Measurements from ENCODE around the gene PDCD1LG2. TPM values are rescaled to one million over a fixed set of nuclear protein-coding genes. Genes with fewer than 3 reads are reported as not detected.
"Not testable (repeated sequence)": the region's sequence is repeated elsewhere in the genome, so short reads cannot be mapped to it uniquely, and the experiment has no call there.

PDCD1LG2 gene
- 3.3 TPM for total RNA-seq
- long read RNA-seq, partial matches to known transcripts: 0 of 1 reads
- long read RNA-seq, other reads (novel, unspliced or antisense): 0 of 1 reads

DNA sequence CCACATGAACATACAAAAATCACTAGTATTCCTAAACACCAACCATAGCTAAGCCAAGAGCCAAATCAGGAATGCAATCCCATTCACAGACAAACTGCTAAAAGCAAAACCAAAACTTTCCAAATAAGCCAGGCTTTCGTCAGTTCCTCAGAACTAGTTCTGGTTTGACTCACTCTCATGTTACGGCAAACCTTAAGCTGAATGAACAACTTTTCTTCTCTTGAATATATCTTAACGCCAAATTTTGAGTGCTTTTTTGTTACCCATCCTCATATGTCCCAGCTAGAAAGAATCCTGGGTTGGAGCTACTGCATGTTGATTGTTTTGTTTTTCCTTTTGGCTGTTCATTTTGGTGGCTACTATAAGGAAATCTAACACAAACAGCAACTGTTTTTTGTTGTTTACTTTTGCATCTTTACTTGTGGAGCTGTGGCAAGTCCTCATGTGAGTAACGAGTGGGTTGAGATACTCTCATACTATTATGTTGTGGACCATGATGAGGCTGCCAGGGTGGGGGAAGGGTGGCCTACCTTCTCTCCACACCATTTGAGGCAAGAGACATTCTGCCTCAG lies at the start of gene PDCD1LG2:
PDCD1LG2 (plus strand) TSS at position 172 of the 572 bp plus-strand sequence. CDS start 12,016 bp downstream, outside the sequence.
- DNase-seq (ENCODE audit: missing footprints) (no peak), ATAC-seq (peak; percentile 49)
- intact Hi-C loops (cut with DNase I): no loop called here

DNA sequence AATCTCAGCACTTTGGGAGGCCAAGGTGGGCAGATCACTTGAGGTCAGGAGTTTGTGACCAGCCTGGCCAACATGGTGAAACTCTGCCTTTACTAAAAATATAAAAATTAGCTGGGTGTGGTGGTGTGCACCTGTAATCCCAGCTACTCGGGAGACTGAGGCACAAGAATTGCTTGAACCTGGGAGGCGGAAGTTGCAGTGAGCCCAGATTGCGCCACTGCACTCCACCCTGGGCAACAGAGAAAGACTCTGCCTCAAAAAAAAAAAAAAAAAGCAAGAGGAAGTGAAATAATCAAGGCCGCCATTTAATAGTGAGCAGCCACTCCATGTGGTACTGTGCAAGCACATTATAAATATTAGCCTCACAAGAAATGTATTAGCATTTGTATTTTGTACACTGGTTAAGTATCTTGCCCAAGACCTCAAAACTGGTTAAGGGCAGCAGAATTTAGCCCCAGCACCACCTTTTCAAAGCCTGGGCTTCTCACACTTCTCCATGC lies 45.5 kb upstream of the PDCD1LG2 start:
- peak; percentile 68 for DNase-seq (ENCODE audit: missing footprints)
- ATAC-seq; intact Hi-C loops (cut with DNase I): not testable (repeated sequence)

DNA sequence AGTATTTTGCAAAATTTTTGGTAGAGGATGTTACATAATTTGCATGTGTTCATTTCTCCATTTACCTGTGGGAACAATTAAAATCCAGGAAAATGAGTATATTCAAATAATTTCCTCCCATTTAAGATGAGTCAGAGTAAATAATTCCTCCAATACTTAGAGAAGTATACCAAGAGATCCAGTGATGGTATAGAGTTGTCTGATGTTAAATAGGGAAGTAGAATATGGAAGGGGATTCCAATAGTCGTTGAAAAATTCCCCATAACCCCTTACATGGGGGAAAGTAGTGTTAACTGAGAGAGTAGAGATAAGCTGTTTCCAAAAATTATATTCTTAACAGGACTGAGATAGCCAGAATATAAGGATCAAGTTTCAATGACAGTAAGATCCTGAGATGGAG lies 44.3 kb upstream of the PDCD1LG2 start:
- intact Hi-C loops (cut with DNase I): no loop called here
- ATAC-seq: no peak
- DNase-seq (ENCODE audit: missing footprints): no peak

DNA sequence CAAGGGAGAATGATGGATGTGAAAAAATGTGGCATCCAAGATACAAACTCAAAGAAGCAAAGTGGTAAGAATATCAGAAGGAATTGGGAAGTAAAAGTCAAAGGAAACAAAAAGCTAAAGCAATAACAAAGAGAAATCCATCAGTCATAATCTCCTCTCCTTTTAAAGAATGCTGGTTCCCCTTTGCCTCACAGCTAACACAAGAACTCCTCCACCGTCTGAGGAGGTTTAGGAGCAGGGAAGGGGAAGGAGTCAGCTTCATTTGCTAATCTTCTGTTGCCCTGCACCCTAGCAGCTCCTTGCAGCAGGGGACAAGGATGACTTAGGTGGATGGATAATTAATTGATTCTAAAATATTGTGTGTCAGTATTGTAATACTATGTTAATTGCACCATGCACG lies 43.6 kb upstream of the PDCD1LG2 start:
- intact Hi-C loops (cut with DNase I): no loop called here
- no peak for DNase-seq (ENCODE audit: missing footprints)
- ATAC-seq: no peak

DNA sequence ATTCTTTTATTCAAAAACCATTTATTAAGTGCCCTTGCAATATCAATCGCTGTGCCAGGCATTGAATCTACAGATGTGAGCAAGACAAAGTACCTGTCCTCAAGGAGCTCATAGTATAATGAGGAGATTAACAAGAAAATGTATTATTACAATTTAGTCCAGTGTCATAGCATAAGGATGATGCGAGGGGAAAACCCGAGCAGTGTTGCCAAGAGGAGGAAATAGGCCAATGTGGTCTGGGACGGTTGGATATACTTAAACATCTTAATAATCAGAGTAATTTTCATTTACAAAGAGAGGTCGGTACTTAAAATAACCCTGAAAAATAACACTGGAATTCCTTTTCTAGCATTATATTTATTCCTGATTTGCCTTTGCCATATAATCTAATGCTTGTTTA lies 41.5 kb upstream of the PDCD1LG2 start:
- intact Hi-C loops (cut with DNase I): no loop called here
- ATAC-seq: no peak
- DNase-seq (ENCODE audit: missing footprints): no peak

DNA sequence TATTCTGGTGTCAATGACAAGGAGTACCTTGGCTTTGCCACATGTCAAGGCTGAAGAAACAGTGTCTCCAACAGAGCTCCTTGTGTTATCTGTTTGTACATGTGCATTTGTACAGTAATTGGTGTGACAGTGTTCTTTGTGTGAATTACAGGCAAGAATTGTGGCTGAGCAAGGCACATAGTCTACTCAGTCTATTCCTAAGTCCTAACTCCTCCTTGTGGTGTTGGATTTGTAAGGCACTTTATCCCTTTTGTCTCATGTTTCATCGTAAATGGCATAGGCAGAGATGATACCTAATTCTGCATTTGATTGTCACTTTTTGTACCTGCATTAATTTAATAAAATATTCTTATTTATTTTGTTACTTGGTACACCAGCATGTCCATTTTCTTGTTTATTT lies 40.2 kb upstream of the PDCD1LG2 start:
- intact Hi-C loops (cut with DNase I): no loop called here
- ATAC-seq (no peak), DNase-seq (ENCODE audit: missing footprints) (no peak)

DNA sequence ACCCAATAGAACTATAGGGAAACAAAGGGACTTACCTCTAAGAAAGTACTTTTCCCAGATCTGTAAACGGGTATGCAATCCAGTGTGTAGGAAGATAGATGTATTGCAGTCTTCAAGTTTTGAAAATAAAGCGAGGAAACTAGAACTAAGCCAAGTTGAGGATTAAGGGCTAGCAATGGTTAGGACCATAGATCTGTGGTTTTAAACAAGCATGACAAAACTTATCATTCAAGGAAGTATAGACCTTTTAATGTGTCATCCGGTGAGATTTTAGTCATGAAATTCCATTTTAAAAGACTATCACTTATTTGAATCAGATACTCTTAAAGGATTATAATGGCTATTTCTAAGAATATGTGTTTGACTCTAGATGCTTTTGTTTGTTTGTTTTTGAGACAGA lies 39.5 kb upstream of the PDCD1LG2 start:
- ATAC-seq: no peak
- DNase-seq (ENCODE audit: missing footprints): no peak
- intact Hi-C loops (cut with DNase I): no loop called here

DNA sequence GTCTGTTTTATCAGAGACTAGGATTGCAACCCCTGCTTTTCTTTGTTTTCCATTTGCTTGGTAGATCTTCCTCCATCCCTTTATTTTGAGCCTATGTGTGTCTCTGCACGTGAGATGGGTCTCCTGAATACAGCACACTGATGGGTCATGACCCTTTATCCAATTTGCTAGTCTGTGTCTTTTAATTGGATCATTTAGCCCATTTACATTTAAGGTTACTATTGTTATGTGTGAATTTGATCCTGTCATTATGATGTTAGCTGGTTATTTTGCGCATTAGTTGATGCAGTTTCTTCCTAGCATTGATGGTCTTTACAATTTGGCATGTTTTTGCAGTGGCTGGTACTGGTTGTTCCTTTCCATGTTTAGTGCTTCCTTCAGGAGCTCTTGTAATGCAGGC lies 34.7 kb upstream of the PDCD1LG2 start:
- DNase-seq (ENCODE audit: missing footprints); intact Hi-C loops (cut with DNase I); ATAC-seq: not testable (repeated sequence)

DNA sequence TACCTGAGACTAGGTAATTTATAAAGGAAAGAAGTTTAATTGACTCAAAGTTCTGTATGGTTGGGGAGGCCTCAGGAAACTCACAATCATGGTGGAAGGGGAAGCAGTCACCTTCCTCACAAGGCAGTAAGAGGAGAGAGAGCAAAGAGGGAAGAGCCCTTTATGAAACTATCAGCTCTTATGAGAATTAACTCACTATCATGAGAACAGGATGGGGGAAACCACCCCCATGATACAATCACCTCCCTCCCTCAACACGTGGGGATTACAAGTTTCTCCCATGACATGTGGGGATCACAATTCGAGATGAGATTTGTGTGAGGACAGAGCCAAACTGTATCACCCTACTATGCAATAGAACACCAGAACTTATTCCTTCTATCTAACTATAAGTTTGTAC lies 32.1 kb upstream of the PDCD1LG2 start:
- intact Hi-C loops (cut with DNase I): no loop called here
- ATAC-seq: no peak
- DNase-seq (ENCODE audit: missing footprints): no peak

DNA sequence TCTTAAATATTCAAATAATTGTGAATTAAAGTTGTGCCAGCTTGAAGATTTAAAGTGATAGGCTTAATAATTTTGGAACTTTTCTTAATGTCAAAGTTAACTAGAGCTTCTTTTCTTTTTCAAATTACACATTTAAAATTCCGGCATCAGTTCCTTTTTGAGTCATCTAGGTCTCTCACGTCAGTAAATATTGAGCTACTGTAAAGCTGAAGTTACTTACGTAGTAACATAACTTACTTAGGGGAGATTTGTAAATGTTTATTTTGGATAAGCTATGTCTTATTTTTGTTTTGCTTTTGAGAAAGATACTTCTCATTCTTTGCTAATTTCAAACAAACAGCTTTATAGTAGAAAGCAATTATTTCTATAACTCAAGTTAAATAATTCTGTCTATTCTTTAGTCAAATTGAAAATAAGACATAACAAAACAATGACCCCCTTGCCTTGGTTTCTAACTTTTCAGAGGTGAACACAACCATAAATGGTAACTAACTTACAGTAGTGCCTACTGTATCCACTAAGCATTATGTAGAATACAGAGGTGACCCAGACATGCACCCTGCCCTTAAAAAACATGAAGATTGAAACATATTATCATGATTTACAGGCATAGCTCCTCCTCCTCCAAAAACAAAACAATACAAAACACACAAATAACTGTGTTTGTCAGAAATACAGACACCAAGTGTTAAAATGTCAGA lies 30.2 kb upstream of the PDCD1LG2 start:
- ATAC-seq (no peak), DNase-seq (ENCODE audit: missing footprints) (no peak)
- intact Hi-C loops (cut with DNase I): no loop called here

DNA sequence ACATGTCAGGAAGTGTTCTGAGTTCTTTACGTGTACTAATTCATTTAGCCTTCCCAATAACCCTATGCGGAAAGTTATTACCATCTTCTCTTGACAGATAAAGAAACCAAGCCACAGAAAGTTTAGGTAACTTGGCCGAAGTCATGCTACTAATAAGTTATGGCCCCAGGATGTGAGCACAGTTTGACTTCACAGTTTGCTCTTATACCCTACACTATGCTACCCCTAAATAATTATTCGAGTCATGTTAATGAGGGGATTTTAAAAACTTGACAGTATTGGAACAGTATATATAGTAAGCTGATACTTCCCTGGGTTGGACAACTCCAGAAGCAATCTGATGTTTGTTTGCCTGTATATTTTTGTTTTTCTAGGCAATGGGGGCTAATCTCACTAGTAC lies 29.4 kb upstream of the PDCD1LG2 start:
- no peak for ATAC-seq
- intact Hi-C loops (cut with DNase I): no loop called here
- DNase-seq (ENCODE audit: missing footprints): no peak

DNA sequence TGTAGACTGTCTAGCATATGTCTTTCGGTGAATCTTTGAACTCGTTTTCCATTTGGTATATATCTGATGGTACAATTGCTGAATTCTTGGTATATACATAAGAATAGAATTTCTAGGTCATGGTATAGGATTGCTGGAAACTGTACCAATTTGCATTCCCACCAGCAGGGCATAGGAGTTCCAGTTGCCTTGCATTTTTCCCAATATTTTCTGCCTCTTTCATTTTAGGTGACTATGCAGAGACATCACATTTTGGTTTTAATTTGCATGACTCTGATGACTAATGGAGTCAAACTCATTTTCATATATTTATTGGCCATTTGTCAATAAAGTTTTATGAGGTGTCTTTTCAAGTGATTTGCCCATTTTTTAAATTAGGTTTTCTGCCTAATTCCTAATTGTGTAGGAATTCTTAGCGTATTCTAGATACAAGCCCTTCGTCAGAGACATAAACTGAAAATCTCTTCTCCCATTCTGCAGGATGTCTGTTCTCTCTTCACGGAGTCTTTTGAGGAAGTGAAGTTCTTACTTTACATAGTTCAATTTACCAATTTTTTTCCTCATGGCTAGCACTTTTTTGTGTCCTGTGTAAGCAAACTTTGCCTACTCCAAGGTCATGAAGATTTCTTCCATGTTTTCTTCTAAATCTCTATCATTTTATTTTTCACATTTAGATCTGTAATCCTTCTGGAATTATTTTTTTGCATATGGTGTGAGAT lies 28.9 kb upstream of the PDCD1LG2 start:
- no peak for DNase-seq (ENCODE audit: missing footprints)
- intact Hi-C loops (cut with DNase I): no loop called here
- no peak for ATAC-seq

DNA sequence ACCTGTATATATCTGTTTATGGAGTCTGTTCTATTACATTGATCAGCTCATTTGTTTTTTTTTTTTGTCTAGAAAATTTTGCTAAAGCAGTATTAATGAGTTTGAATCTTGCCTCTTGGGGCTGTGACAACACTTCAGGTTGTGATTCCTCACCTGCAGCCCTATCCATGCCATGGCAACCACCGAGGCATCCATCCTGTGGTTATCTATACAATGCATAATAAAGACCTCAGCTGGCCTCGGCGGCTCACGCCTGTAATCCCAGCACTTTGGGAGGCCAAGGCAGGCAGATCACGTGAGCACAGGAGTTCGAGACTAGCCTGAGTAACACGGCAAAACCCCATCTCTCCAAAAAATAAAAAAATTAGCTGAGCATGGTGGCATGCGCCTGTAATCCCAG lies 28.1 kb upstream of the PDCD1LG2 start:
- ATAC-seq (no peak), DNase-seq (ENCODE audit: missing footprints) (no peak)
- intact Hi-C loops (cut with DNase I): no loop called here

DNA sequence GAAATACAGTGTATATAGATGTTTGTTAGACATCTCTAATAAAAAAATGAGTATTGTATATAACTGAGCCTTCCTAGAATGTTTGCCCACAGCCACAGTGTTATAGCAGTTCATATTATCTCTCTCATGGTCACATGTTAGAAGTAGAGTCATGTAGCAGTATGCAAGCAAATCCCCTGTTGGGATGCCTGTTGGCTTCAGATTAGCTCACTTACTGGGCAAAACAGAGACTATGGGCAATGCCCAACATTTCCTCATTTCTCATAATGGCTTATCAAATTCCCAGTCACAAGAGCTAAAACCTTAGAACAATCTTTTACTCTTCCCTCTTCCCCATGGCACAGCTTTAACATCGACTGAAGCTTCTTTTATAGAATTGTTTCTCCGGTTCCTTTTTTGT lies 27.0 kb upstream of the PDCD1LG2 start:
- no peak for ATAC-seq
- intact Hi-C loops (cut with DNase I): no loop called here
- DNase-seq (ENCODE audit: missing footprints): no peak

DNA sequence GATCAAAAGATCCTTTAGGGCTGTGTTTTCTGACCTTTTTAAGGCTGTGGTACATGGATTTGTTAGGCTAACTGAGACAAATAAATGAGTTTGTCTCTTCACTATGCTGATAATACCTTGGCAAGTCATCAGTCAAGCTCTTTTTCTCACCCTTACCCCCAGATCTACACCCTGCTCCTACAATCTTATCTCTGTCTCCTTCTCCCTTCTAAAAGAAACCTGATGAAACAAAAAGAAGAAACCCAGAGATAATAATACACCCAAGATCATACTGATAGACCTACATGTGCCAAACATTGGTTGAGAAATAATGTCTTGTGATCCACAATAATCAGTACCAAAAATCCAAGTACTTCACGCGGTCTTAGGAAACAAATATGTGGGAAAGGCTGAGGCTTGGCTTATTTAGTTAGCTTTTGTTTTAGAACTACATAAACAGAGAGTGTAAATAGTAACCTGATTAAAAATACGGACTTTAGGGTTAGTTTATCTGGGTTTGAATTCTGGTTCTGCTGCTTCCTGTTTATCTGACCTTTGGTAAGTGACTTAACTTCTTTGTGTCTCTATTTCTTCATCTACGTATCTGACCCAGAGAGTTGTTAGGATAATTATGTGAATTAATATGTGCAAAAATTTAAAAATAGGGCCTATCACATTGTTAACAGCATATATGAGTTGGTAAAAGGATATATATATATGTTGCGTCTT lies 24.8 kb upstream of the PDCD1LG2 start:
- DNase-seq (ENCODE audit: missing footprints) (no peak), ATAC-seq (no peak)
- intact Hi-C loops (cut with DNase I): no loop called here

DNA sequence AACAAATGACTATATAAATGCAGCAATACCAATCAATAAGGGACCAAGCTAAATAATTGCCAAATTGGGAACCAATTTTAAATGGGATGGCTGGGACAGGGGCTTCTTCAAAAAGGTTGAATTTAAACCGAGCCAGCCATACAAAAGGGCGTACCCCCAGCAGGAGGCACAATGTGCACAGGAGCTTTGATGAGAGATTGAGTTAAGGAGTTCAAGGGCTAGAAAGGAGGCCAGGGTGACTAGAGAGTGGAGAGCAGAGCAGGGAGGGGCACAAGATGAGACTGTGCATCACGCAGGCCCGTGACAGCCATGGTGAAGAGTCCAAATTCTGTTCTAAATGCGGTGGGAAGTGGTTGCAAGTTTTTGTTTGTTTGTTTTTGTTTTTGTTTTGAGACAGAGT lies 23.3 kb upstream of the PDCD1LG2 start:
- ATAC-seq (no peak), DNase-seq (ENCODE audit: missing footprints) (no peak)
- intact Hi-C loops (cut with DNase I): no loop called here

DNA sequence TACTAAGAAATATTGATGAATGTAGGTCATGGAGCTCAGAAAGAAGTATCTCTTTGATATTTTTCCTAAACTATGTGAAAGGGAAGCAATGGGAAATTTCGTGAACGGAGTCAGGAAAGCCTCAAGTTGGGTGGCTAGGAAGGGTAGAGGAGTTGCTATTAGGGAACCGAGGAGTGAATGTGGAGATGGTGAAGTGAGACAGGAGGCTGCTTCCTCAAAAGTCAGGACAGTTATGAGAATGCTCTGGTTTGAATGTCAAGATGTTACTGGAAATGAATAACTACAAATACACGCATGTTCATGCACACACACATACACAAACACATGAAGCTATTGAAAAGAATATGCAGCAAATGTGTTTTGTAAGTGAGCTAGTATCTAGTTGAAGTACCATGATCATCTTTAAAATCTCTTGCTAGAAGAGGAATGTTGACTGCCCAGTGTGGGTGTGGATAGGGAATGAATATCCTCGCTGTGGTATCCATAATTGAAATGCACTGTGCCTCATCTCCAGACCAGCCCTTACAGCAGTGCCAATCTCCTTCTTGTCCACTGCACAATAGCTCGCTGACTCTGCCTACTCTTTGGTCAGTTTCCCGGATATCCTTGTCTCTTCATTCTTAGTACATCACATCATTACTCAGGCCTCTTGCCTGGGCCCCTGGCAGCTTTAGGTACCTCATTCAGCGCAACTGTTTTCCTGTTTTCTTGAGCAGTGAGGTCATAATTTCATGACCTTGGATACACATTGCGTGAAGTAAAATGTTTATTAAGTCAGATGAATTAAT lies 21.9 kb upstream of the PDCD1LG2 start:
- DNase-seq (ENCODE audit: missing footprints): no peak
- intact Hi-C loops (cut with DNase I): no loop called here
- no peak for ATAC-seq

DNA sequence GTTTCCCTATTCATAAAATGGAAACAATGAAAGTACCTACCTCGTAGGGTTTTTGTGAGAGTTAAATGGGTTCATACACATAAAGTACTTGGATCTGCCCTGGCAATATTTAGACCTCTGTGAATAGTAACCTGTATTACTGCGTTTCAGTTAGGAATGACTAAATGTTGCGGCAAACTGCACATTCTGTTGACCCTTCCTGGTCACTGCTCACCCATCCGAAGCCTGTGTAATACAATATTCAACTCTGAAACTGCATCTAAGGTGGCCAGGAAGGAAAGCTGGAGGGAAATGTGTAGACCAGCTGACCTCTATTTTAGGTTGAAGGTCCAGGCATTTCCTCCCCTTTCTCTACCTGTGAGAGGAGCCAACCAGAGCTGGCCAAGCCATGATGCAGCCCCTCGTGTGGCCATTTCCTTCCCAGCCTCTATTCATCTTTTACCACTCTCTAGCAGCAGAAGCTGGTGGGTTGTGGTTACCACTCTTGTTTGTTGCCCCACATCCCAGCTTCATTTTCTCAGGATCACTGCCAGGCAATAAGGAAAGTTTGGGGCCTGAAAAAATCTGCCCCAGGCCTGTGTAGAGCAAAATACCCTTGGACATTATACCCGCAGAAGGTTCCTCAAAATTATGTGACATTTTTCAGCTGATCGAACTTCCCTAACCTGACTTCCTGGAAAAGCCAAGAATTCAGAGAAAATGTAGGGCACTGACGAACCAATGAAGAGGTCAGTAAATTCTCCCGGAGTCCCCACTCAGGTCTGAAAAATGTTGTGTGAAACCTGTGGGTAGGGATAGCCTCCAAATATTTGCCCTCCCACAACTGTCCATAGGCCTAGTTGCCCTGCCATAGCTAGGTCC lies 20.5 kb upstream of the PDCD1LG2 start:
- DNase-seq (ENCODE audit: missing footprints) (no peak), ATAC-seq (no peak)
- intact Hi-C loops (cut with DNase I): no loop called here
